Colon (tissue), 2 donors: Measurements from ENCODE around the gene BAZ2B.
"Not testable (repeated sequence)": the region's sequence is repeated elsewhere in the genome, so short reads cannot be mapped to it uniquely, and the experiment has no call there.

Experiments used
- FAIRE-seq: peaks from 2 replicates; lab custom pipeline; 2012; peaks lifted over from hg19 to GRCh38; lab: Jason Lieb, UNC
- donor health status: control.
- donor health status: control.

The BAZ2B gene

DNA sequence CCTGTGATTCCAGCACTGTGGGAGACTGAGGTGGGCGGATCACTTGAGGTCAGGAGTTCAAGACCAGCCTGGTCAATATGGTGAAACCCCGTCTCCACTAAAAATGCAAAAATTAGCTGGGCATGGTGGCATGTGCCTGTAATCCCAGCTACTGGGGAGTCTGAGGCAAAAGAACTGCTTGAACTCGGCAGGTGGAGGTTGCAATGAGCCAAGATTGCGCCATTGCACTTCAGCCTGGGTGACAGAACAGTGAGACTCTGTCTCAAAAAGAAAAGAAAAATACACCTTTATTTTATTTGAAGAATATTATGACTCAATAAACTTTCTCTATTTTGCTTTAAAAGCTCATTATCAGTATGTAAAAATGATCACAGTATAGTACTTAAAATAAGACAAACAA, 81.1 kb downstream of the BAZ2B start:
- not testable (repeated sequence) for FAIRE-seq

DNA sequence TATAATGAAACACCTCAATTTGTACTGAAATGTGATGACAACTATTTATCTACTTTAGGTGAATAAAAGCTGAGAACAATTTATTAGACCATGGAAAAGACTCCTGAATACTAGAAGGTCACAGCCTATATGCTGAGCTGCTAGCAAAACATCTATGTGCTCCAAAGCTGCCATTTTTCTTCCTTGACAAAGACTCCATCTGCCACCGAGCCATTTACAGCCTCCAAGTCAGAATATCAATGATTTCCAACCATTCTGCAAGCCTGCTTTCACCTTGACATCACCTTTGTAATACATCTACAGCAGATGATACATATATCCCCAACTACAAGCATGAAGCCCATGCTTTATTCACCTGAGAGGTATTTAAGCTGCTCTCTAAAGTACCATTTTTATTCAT, 84.9 kb downstream of the BAZ2B start:
- FAIRE-seq = no peak

DNA sequence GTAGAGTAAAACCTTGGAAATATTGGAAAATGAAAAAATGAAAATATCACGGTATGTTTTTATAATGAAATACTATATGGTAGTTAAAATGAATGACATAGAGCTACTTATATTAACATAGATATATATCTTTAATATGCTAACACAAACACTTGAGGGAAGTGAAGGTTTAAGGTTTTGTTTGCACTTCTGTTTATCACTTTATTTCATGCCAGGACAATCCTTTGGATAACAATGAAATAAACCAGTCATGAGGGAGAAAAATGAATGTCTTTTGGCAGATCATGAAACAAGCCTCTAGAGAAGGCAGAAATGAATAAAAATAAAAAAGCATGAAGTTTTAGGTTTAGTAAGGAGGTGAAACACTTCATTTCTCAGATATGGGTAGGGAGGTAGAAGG, 89.9 kb downstream of the BAZ2B start:
- FAIRE-seq = no peak

DNA sequence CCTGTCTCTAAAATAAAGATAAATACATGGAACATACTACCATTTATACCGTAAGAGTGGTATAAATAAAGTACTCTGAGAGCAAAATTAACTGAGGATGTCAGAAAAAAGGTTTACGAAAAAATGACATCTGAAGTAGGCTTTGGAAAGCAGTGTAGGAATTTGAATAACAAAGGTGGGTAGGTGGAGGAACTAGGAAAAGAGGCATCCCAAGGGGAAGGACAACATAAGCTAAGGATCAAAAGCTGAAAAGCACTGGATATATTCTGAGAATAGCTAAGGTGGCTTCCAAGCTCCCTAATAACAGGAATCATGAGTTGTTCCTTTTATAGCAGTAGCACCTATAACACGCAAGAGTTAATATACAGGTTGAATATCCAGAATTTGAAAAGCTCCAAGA, 91.3 kb downstream of the BAZ2B start:
- FAIRE-seq = no peak

DNA sequence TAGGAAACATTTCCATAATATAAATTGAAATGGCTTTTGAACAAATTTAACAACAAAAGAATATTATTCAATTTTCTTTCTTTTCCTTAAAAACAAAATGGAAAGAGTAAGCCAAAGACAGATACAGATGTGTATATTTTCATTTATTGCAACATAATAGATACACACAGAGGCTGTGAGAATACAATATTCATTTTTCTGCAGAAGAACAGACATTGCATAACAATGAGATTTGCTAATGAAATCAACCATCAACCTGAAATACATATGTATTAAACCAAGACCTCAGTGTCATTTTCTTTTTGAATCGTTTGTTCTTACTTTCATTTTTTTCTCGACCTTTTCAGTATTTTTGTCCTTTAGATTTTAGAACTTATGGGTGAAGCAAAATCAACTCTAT, 95.1 kb downstream of the BAZ2B start:
- FAIRE-seq = peak; percentile 10

DNA sequence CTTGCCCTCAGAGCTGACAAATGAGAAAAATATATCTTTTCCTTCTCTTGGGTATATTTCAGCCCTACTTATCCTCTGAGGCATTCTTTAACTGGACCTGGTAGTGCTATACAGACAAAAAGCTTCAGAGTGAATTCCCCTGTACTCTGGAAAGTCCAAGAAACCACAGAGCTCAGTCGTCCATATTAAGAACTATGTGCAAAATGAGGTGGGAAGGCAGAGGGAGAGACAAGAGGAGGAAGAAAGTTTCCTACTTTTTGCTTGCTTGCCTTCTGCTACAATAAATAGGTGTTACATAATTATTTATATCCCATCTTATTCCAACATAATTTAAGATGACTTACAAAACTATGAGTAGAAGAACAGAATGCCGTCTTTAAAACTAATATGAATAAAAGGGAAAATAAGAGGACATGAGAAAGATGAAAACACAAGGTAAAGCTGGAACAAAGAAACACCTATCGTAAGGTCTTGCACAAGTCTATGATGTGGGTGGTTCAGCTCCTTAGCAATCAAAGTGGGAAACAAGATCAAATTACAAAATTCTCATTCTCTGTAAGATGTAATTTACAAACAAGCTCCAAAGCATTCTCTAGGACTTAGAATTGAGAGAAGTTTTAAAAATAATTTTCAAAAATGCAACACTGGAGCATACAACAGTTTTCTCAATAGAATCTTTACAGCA, 97.9 kb downstream of the BAZ2B start:
- no peak for FAIRE-seq

DNA sequence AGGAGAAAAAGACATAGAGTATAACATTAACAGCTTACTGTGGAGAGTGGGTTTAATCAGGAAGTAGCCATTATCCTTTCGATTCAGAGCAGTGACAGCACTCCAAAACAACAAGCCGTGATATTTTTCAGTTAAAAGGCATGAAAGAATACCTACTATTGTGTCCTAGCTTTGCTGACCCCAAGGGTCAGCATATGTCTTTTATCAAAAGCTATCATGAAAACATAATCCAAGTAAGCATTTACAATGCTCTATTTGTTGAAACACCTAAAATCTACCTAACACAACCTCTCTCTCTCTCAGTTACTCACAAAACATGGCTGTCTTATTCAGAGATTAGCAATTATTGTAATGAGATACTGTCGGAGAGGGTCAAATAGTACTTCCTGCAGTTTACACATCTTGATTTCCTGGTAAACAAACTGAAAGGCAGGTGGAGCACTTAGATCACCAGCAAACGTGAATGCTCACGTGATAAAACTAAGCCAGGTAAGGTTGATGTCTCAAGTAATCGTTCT, 100.0 kb downstream of the BAZ2B start:
- FAIRE-seq = no peak

DNA sequence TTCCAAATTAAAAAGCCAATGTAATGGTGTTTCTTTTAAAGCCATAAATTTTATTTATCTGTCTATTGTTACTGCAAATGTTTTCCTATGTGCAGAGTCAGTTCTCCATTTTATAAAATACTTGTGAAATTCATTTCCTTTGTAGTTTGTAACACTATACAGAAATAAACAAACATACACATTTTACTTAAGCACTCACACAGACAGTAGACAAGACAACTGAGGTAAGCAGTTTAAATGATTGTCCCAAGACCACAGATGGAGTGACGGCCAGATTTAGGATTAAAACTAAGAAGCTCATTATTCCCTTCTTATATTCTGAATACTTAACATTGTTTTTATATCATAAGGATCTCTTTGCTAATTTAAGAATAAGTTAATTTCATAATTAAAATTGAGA, 100.9 kb downstream of the BAZ2B start:
- FAIRE-seq = no peak

DNA sequence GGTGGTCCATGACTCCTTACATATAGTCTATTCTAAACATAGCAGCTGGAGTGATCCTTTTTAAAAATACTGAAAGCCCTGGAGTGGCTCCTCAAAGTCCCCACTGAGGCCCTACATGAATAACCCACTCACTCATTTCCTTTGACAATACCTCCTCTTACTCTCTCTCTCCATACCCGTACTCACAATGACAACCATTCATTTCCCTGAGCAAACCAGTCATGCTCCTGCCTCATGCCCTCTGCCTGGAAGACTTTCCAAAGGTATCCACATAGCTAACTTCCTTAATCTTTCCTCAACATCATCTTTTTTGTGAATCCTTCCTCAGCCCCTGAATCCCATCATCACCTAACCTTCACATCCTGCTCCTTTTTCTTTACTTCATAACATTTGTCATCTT, 102.6 kb downstream of the BAZ2B start:
- no peak for FAIRE-seq

DNA sequence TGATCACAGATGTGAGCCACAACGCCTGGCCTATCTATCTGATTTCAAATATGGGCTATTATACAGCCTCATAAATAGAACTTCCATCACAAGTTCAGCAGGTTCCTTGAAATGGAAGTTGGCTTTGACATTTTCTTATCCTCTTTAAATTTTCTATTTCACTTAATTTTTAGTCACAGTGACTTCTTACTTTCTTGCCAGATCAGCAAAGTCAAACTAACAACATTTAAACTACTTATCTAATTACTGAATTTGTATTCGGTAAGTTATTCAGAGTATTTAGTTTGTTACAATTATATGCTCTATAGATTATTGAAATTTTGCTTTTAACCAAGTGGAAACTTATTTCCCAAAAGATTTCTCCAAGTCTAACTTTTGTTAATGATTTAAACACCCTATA, 108.2 kb downstream of the BAZ2B start:
- no peak for FAIRE-seq

DNA sequence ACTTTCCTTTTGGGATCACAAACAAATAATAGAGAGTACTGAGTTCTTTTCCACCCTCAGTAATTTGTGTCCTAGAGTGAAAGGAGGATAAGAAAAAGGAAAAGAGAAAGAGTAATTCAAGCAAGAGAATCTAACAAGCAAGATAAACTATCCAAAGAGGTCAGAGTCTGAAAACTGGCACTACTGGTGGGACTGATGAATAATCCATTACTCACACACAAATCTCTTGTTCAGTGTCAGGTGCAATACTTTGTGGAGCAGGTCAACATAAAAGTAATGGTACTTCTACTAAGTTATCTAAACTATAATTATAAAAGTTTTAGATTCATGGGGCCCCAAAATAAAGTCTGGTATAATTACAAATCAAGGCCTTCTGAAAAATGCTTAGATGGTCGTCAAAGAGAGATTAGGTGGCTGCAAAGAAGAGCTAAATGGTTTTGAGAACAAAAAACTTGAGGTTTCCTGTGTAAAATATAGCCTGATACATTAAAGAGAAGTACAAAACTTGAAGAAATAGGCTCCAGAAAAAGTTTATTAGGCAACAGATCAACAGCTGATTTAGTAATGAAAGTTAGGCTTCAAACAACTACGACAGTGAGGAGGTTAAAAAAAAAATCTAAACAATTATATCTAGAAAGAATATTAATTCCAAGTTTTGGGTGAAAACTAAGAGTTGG, 109.4 kb downstream of the BAZ2B start:
- no peak for FAIRE-seq

DNA sequence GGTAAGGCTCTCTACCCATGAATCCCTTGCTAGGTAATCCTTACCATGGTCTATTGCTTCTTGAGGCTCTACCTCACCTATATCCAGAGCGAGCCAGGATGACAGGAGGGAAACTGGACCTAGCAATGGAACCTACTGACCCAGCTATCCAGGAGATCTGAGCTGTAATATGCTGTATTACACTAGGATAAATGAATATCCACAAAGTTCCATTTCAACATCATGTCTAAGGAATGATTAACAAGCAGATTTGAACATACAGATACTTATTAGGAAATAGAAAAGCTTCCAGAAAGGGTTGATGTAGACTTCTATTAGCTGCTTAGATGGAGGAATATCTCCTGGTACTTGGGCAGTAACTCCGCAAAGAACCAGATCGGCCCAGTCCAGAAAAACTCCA, 110.1 kb downstream of the BAZ2B start:
- FAIRE-seq = no peak

DNA sequence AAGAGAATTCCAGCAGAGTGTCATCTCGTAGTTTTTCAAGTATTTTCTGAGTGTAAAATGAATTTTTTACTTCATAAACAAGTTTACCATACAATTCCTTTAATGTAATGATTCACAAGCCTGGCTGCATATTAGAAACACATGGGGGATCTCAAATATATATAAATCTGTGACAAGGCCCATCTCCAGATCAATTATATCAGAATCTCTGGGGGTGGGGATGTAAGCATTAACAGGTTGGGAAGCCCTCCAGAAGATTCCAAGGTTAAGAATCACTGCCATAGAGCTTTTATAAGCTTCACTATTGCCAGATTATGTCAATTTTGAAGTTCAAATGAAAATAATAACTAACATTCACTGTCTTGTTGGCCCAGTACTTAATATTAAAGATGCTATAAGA, 111.2 kb downstream of the BAZ2B start:
- FAIRE-seq = no peak

DNA sequence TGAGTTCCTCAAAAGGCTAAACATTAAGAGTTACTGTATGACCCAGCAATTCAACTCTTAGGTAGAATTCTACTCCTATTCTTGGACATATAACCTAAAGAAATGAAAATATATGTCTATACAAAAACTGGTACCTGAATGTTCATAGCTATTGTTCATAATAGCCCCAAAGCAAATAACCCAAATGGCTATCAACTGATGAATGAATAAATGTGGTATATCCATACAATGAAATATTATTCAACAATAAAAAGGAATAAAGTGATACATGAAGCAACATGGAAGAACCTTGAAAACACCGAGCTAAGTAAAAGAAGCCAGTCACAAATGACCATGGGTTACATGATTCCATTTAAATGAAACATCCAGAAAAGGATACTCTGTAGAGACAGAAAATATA, 114.6 kb downstream of the BAZ2B start:
- FAIRE-seq = no peak

DNA sequence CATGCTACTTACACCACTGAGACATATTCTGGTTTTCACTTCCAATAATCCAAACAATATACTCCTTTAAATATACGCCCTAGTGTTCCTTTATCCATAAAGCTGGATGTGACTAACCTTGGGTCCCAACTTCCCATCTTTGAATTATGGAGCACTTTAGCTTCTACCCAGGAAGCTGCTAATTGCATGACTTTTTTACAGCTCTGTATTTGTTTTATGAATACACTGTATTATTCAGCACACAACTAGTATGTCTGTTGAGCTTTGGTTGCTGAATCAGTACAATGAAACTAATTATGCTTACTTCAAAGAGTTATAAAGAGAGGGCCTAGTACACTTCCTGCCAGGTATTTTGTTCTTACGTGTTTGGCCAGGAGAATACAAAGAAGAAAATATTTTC, 118.5 kb downstream of the BAZ2B start:
- FAIRE-seq = no peak

DNA sequence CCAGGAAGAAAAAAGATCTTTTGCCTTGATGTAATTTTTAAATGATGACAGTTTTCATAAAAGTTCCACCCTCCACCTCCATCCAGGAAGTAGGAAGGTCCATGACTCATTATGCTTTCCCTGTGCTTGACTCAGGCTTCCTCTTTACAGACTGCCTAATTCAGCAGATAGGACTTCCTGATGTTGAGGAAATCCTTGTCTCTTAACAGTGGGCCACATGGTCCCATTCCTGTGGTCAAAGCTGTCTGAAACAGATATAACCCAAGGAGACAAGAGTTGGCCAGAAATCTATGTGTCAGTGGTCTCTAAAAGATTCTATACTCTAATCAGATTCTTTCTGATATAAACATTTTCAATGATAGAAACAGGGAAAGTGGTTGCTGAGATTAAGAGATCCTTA, 119.1 kb downstream of the BAZ2B start:
- FAIRE-seq = no peak

DNA sequence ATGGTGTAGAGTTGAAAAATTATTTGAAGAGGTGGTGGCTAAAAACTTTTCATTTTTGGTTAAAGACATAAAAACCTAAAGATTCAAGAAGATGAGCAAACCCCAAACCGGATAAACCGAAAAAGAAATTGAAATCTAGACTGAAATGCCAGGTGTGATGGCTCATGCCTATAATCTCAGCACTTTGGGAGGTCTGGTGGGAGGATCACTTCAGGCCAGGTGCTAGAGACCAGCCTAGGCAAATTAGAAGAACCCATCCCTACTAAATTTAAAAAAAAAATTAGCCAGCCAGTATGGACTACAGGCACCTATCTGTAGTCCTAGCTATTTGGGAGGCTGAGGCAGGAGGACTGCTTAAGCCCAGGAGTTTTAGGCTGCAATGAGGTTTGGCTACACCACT, 126.9 kb downstream of the BAZ2B start:
- FAIRE-seq = no peak

DNA sequence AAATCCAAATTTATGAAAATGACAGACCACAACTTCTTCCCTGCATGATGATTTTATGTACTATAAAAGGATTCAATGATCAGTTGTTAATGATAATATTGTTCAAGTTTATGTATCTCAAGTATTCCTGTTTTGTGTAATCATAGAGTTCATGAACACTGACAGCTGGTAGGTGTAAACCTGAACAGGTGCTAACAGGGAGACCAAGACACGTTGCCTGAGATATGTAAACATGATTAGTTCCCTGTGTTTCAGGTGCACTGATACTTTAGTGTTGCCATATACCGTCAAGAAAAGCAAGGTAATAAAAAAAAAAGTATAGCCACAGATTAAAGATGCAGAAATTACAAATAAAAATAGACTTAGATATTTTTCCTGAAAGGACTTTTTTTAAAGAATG, 131.8 kb downstream of the BAZ2B start:
- peak; percentile 74 for FAIRE-seq

DNA sequence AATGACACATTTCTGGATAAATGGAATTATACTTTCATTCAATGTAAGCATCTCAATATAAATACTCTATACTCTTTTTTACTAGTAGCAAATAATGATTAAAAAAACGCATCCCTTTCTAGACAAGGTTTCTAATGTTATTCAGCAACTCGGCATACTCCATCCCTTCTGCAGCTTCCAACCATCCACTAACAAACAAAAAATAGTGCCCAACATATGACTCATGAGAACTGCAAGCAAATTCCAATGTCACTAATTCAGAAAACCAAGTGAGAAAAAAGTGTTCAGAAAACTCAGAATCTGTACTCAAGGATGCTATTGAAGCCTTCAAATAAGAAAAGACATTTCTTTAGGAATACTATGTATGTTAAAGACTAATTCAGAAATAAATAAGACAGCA, 140.0 kb downstream of the BAZ2B start:
- FAIRE-seq = no peak

DNA sequence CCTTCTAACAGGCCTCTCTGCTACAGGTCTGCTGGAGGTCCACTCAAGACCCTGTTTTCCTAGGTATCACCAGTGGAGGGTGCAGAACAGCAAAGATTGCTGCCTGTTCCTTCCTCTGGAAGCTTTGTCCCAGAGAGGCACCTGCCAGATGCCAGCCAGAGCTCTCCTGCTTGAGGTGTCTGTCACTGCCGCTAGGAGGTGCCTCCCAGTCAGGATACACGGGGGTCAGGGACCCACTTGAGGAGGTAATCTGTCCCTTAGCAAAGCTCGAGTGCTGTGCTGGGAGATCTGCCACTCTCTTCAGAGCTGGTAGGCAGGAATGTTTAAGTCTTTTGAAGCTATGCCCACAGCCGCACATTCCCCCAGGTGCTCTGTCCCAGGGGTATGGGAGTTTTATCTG, 140.6 kb downstream of the BAZ2B start:
- FAIRE-seq = no peak

DNA sequence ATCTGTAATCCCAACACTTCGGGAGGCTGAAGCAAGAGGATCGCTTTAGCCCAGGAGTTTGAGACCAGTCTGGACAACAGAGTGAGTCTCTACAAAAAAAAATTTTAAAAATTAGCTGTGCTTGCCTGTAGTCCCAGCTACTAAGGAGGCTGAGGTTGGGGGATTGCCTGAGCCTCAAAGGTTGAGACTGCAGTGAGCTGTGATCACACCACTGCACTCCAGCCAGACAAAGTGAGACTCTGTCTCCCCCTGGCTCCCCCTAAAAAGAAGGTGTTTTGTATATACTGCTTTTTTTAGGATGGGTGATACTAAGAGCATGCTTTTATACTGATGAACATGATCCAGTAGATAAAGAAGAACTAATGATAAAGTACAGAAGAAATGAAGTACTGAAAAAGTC, 145.0 kb downstream of the BAZ2B start:
- FAIRE-seq = no peak

DNA sequence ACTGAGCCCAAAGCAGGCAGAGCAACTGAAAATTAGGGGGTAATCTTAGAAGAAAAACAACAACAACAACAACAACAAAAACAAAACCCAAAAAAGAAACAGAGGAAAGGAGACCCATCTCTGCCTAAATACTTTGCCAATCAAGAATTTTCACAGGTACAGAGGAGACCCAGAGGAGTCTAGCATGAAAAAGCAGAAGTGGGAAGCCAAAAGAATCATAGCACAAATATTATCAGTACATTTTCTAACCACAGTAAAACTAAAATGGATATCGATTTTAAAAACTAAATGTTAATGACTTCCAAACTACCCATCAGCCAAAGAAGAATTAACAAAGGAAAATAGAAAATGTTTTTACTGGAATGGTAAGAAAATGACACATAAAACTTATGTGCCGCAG, 148.1 kb downstream of the BAZ2B start:
- no peak for FAIRE-seq

DNA sequence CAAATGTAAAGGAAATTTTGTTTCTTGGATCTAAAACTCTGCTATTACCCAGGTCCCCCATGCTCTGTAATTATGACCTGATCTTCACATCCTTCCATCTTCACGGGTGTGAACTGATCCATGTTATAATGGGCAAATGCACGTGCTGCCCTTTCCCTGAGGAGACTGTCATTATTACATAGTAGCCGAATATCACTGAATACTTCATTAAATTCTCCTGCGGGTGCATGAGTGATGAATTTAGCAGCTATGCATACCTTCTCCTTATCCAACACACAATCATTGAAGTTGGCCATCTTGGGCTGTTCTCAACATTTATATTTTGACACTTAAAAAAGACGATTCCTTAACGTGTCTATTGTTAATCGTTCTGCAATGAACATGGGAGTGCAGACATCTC, 153.4 kb downstream of the BAZ2B start:
- no peak for FAIRE-seq

DNA sequence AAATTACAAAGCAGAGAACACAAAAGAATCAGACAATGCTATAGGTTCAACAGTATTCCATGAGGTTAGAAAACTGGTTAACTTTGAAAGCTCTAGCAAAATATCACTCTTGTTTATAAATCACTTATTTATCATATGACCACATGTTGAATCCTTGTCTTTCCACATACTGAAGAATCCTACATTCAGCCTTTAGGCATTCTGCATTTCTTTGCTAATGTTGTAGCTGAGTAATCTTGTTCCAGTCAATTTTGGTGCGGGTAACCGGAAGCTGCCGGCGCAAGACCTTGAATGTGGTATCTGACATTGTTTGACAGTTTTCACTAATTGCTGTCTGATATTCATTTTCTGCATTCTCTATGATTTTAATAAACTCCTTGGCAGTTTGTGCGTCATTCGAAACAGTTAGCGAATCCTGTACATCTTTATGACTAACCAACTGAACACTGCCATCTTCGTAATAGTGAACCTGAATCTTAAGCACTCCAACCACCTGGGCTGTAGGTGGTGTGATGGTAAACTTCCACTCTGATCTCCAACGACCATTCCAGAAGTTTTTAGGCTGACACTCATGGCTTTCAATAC, 154.1 kb downstream of the BAZ2B start:
- FAIRE-seq = no peak
